Measurements from ENCODE around the gene SNX1.
A peak's percentile ranks its signal among the peaks of the same experiment; 100 is the strongest.
"Not testable (repeated sequence)": the region's sequence is repeated elsewhere in the genome, so short reads cannot be mapped to it uniquely, and the experiment has no call there.

The SNX1 gene

DNA sequence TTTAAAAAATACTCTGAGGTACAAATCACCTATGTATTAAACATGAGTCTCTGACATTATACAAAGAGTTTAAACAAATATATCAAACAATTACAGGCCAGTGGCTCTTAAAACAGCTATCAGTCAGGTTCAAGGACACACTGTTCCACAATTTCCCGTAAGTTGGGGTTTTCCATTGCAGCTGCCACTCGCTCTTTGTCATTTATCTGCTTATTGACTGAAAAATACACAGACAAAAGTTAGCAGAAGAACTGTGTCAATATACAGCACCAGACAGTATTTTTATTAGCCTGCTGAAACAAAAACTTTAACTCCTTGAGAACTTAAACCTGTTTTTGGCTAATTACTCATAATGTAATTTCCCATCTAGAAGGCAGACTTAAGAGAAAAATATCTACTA is 23.0 kb upstream of the SNX1 start:
- no peak for DNase-seq

DNA sequence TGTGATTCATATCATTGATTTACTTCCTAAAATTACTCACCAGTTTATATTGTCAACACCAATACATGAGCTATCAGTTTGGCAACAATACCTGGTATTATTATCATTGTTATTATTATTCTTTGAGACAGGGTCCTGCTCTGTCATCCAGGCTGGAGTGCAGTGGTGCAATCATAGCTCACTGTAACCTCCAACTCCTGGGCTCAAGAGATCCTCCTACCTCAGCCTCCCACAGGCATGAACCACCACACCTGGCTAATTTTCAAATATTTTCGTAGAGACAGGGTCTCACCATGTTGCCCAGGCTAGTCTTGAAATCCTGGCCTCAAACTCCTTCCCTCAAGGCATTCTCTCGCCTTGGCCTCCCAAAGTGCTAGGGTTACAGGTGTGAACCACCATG is 22.3 kb upstream of the SNX1 start:
- DNase-seq, result not testable (repeated sequence)

- no peak for DNase-seq
Observed at GRCh38 chr15:64082757-64083156, 13.0 kb upstream of the SNX1 start.

GRCh38 chr15:64089543-64090280 is 6.1 kb upstream of the SNX1 start:
- peak; percentile 77 to 93 (median 86) for DNase-seq

GRCh38 chr15:64090527-64090926 is 5.3 kb upstream of the SNX1 start:
- DNase-seq, result peak; percentile 80 to 92 (median 90)

DNA sequence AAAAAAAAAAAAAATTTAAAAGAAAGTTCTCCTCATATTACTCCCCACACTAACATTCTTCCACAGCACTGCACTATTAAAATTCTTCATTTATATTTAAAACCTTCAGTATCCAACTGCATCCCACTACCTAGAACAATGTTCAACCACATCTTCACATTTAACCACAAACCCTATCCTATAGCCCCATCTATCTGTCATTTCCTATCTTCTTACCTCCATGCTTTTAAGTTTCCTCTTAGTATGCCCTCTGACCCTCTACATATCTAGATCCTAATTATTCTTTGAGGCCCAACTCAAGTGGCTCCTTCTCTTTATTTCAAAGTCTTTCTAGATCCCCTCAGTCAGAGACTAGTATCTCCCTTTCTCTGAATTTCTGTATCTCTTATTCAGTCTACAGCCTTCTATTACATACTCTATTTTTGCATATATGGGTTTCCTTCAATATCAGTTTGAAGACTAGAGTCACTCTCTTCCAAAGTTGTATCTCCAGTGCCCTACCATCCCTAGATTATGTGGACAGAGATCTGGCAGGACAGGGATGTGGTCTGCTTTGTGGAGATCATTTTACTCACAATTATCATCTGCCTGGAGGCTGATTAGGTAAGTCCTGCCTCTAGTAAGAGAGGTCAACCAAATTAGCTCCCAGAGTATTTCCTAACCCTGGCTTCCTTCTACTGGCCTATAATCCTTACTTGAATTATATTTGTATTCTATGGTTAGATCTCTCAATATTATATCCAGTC is 3.5 kb upstream of the SNX1 start:
- DNase-seq, result peak in 2 of 4 experiments; percentile 49 to 62

DNA sequence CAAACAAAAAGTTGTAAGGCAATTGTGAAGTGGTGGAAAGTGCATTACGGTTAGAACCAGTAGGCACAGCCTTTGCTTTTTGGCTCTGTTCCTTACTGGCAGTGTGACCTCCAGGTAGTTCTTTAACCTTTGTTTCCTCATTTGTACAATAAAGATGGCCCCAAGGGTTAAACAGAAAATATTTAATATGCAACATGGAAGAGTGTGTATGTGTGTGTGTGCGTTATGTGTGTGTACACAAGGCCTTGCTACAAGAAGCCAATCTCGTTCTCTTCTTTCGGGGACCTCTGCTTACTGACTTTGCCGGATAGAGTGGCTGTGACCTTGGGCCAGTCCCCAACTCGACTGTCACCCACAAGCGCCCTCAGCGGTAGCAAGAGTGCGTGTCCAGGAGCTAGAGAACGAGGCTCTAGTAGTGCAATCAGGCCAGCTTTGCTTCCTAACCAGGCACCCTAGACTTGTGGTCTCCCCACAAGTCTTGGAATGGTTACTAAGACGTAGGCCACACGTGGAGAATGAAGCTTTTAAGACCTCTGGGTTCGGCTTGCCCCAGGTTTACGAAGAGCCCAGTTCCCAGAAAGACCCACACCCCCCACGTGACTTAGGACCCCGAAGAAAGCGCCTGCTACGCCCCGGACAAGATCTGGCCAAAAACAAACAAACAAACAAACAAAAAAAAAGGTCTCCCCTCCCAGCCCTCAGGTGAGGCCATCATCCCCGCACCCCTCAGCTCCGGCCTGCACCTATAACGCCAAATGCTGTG is 2.7 kb upstream of the SNX1 start:
- peak; percentile 60 to 78 (median 74) for DNase-seq

DNA sequence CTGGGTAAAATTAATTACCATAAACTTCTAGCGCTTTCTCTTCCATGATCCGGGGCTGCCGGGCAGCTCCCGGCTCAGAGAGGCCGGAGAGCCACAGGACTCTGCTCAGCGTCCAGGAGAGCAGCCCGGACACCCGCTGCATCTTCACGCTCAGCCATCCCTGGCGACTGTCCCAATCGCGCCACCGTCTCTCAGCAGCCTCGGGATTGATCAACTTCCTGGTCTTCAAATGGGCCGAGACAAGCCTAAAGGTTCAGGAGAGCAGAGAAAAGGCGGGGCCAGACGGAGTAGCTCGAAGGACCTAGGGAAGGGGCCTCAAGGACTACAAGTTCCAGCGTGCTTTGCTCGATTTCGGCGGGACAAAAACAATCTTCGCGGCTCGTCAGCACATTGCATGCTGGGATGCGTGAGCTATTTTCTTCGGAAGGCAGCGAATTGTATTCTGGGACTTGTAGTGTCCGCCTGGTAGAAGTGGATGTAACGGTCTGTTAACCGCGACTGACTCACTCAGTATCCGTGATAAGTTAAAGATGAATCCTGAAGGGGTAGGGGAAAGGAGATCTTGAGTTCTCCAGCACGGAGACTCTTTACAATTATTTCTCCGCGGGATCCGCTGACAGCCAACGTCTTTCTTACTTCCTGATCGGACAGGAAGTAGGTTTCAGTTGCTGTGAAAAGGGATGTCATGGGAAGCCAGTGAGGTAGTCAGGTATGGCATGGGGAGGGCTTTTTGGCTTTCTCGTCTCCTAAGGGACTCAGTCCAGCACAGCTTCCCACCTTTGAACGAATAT is 2.0 kb upstream of the SNX1 start, which contains the start of gene CIAO2A:
Gene CIAO2A (minus strand): TSS at position 212 of the 791 bp plus-strand sequence. CDS start 70 bp downstream, at position 142.
- DNase-seq, result peak; percentile 98 to 100 (median 99)

GRCh38 chr15:64095431-64095794 is 369 bp upstream of the SNX1 start:
- no peak for DNase-seq

GRCh38 chr15:64096668-64097384 is 1.0 kb downstream of the SNX1 start:
- peak in 3 of 4 experiments; percentile 43 to 56 (median 52) for DNase-seq

- DNase-seq, result no peak
Observed at GRCh38 chr15:64099379-64099778, 3.6 kb downstream of the SNX1 start.

- DNase-seq, result peak; percentile 54 to 88 (median 70)
Observed at GRCh38 chr15:64100958-64101357, 5.2 kb downstream of the SNX1 start.

GRCh38 chr15:64102497-64102896 is 6.7 kb downstream of the SNX1 start:
- DNase-seq, result no peak

GRCh38 chr15:64105113-64105704 is 9.4 kb downstream of the SNX1 start:
- peak; percentile 69 to 87 (median 79) for DNase-seq

- DNase-seq, result no peak
Observed at GRCh38 chr15:64107337-64107736, 11.6 kb downstream of the SNX1 start.

DNA sequence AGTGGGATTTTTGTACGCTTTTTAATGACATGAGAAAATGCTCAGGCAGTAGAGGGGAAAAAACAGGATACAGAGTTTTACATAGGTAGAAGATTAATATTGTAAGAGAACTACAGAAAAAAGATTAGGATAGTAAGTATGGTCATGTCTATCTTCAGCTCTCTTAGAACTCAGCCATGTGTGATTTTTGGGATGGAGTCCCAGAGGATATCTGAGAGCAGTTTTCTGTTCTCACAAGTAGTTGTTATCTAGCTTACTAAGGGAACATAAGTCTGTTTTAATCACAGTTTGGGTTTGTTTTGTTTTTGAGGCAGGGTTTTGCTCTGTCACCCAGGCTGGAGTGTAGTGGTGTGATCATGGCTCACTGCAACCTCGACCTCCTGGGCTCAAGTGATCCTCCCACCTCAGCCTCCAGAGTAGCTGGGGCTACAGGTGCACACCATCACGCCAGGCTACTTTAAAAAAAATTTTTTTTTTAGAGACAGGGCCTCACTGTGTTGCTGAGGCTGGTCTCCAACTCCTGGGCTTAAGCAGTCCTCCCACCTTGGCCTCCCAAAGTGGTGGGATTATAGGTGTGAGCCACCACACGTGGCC is 14.4 kb downstream of the SNX1 start:
- not testable (repeated sequence) for DNase-seq

GRCh38 chr15:64110950-64111678 is 15.3 kb downstream of the SNX1 start:
- peak in 2 of 4 experiments; percentile 46 for DNase-seq

- DNase-seq, result no peak
Observed at GRCh38 chr15:64111679-64112050, 15.9 kb downstream of the SNX1 start.

- DNase-seq, result peak in 1 of 4 experiments; percentile 38
Observed at GRCh38 chr15:64112073-64112772, 16.4 kb downstream of the SNX1 start.

All from suppressor macrophage (primary cell).